Measurements from ENCODE around the gene KLHL14. TPM values are rescaled to one million over a fixed set of nuclear protein-coding genes. Genes with fewer than 3 reads are reported as not detected.

Gene KLHL14
- total and polyA plus RNA-seq, 7 donors = 0.01 TPM; not detected in 6

GRCh38 chr18:32750328-32750727, 22.5 kb downstream of the KLHL14 start:
- WGBS, 3 donors = 85 to 91% (median 90%) methylated on average over 3 of the region's 3 CpGs

GRCh38 chr18:32749809-32750208, 23.0 kb downstream of the KLHL14 start:
- Histone ChIP-seq H3K4me3 (no peak overlapping the region), H3K36me3 (ENCODE audit: insufficient read depth in 1 of 2, low read depth in 1 of 2) (no peaks in the 10 kb centered on the region), H3K4me1 (no peaks in the 10 kb centered on the region), H3K9me3 (no peaks in the 10 kb centered on the region), H3K27ac (no peak overlapping the region), H3K27me3 (ENCODE audit: insufficient read depth in 3 of 3, low read length in 2 of 3) (peaks cover 0 to 2% (median 0%) of the 10 kb centered on the region in 3 donors)
- ATAC-seq (no peak), DNase-seq (no peak)
- intact Hi-C loops (cut with DNase I) = no loop called here
- WGBS, 3 donors = 74 to 88% (median 80%) methylated on average over 4 of the region's 4 CpGs
- no peak for TF ChIP-seq CTCF (IDR thresholded peaks at IDR 0.05)

More at GRCh38 chr18:32750328-32750727, 22.5 kb downstream of the KLHL14 start:
- Histone ChIP-seq H3K4me3 (no peak overlapping the region), H3K9me3 (no peaks in the 10 kb centered on the region), H3K27ac (no peak overlapping the region), H3K27me3 (ENCODE audit: insufficient read depth in 3 of 3, low read length in 2 of 3) (peaks cover 0 to 2% (median 0%) of the 10 kb centered on the region in 3 donors), H3K4me1 (no peaks in the 10 kb centered on the region), H3K36me3 (ENCODE audit: insufficient read depth in 1 of 2, low read depth in 1 of 2) (no peaks in the 10 kb centered on the region)
- ATAC-seq (no peak), DNase-seq (no peak)
- intact Hi-C loops (cut with DNase I) = no loop called here
- no peak for TF ChIP-seq CTCF (IDR thresholded peaks at IDR 0.05)

GRCh38 chr18:32742579-32742978, 30.2 kb downstream of the KLHL14 start:
- 48 to 53% (median 51%) methylated on average over 5 of the region's 5 CpGs for WGBS, 3 donors
- no peaks in the 10 kb centered on the region for H3K36me3 ChIP-seq (ENCODE audit: insufficient read depth in 1 of 2, low read depth in 1 of 2)
- DNase-seq (no peak), ATAC-seq (no peak)
- no peaks in the 10 kb centered on the region for H3K9me3 ChIP-seq
- intact Hi-C loops (cut with DNase I) = no loop called here
- no peak overlapping the region for H3K4me3 ChIP-seq
- no peak overlapping the region for H3K27ac ChIP-seq
- TF ChIP-seq CTCF (IDR thresholded peaks at IDR 0.05) = no peak
- no peaks in the 10 kb centered on the region for H3K4me1 ChIP-seq
- no peaks in the 10 kb centered on the region for H3K27me3 ChIP-seq (ENCODE audit: insufficient read depth in 3 of 3, low read length in 2 of 3)

GRCh38 chr18:32735781-32736180, 37.0 kb downstream of the KLHL14 start:
- no peak for DNase-seq
- ATAC-seq = no peak
- no peak for TF ChIP-seq CTCF (IDR thresholded peaks at IDR 0.05)
- WGBS, 3 donors = 89 to 92% (median 90%) methylated on average over 2 of the region's 2 CpGs
- Histone ChIP-seq H3K4me3 (no peak overlapping the region), H3K36me3 (ENCODE audit: insufficient read depth in 1 of 2, low read depth in 1 of 2) (no peaks in the 10 kb centered on the region), H3K4me1 (no peaks in the 10 kb centered on the region), H3K27ac (no peak overlapping the region), H3K27me3 (ENCODE audit: insufficient read depth in 3 of 3, low read length in 2 of 3) (no peaks in the 10 kb centered on the region), H3K9me3 (no peaks in the 10 kb centered on the region)
- intact Hi-C loops (cut with DNase I) = no loop called here

- Histone ChIP-seq H3K27me3 (ENCODE audit: insufficient read depth in 3 of 3, low read length in 2 of 3) (no peaks in the 10 kb centered on the region), H3K4me3 (no peak overlapping the region), H3K4me1 (no peaks in the 10 kb centered on the region), H3K36me3 (ENCODE audit: insufficient read depth in 1 of 2, low read depth in 1 of 2) (no peaks in the 10 kb centered on the region), H3K27ac (no peak overlapping the region), H3K9me3 (no peaks in the 10 kb centered on the region)
- DNase-seq (no peak), ATAC-seq (no peak)
- TF ChIP-seq CTCF (IDR thresholded peaks at IDR 0.05) = no peak
- intact Hi-C loops (cut with DNase I) = no loop called here
- whole genome bisulfite sequencing, 3 donors = 94 to 97% (median 97%) methylated on average over 2 of the region's 2 CpGs
These were observed 38.4 kb downstream of the KLHL14 start for GRCh38 chr18:32734442-32734841.
